GM21786 (cell line): ENCODE data around the gene PPBP.
"Not testable (repeated sequence)": the region's sequence is repeated elsewhere in the genome, so short reads cannot be mapped to it uniquely, and the experiment has no call there.

Experiments
- ATAC-seq: cut with Tn5 transposase; IDR thresholded peaks from one replicate; pipeline ENCODE4 v1.9.1; 2021; ENCODE audit not compliant: unreplicated experiment

PPBP gene

DNA sequence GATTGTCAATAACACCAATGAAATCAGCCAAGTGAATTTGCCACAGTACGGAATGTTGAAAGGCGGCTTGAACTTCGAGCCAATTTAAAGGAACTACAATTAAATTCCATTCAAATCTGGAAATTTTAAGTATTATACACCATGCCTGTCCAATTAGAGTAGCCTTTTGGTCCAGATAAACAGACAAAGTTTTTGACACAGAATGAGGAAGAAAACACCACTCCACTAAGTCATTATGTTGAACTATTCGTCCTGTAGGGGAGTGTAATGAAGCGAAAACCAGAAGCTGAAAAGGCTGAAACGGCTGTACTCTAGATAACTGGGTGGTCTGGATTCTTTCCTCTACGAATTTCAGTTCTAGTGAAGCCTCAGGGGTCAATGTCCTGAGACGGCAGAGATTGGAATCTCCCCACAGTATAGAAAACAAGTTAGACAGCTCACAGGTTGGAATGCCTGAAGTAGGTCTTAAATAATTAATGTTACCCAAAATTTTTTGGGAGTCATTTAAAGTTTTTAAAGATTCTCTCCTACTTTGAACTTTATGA is 37.5 kb downstream of the PPBP start:
- not testable (repeated sequence) for ATAC-seq

DNA sequence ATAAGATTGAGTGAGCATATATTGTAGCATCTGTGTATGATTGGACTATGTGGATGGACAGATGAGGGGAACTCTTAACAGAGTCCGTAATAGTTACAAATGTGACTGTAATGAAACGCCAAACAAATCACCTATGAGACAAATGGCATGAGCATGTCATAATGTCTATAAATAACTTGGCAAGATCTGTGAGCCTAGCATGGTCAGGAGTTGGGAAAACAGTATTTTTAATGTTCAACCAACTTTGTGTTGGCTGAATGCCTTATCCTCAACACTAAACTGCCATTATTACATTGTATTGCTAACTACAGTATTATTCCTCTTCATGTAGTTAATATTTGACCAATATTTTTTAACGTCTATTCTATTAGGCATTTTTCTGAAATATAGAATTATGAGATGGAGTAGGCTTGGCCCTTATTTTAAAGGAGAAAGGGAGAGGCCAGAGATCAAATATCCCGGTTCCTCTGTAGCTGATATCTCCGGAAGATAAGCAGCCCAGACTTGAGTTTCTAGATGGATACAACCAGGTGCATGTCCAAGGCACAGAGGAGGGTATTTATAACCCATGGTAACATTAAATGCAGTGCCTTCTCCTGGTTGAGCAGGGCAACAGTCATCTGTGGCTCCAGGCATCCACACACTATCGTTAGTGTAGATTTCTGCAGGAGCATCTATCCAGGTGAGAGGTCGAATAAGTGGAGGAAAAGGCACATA is 38.8 kb downstream of the PPBP start:
- no peak for ATAC-seq

DNA sequence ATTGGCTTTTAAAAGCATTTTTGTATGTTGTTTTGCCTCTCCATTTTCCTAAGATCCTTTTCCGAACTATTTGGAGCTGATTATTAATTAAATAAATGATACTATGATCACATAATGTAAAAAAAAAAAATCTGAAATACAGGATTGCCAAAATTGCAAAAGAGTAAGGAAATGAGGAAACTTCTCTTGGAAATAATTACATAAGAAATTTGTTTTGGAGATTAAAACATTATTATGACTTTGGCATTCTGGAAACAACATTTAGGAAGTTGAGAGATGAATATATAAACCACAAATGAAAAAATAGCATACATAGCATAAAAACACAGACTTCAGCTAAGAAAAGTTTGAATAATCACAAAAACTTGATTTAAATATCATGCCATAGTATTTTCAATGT is 39.7 kb downstream of the PPBP start:
- ATAC-seq, result no peak

DNA sequence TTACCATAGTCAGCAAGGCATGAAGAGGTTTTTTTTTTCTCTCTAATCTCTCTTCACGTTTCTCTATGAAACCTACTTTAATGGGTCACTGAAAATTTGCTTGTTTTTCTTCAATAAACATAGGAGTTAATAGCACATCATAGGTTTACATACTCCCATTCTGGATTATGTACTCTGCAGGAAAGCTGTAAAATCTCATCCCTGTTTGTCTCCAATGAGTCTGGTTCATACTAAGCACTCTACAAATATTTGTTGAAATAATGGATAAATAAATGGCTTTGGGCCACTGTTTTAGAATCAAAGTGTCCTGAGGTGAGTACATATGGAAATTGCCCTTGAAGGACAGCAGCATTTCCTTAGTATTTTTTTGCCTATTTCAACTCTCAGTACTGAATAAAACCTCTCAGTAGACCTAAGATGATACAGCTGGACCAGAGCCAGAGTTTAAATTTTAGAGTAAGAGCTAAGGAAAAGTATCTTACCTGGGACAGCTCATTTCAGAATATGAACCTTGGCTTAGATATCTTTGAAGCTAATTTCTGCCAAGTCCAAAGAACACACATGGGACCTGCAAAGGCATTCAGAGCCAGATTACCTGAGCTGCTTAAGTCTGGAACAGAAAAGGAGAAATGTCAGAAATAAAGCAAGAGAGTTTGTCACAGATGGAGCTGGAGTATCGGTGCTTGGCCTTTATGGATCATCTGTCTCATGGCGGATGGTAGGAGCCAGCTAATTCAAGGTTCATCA is 40.6 kb downstream of the PPBP start:
- ATAC-seq, result no peak

DNA sequence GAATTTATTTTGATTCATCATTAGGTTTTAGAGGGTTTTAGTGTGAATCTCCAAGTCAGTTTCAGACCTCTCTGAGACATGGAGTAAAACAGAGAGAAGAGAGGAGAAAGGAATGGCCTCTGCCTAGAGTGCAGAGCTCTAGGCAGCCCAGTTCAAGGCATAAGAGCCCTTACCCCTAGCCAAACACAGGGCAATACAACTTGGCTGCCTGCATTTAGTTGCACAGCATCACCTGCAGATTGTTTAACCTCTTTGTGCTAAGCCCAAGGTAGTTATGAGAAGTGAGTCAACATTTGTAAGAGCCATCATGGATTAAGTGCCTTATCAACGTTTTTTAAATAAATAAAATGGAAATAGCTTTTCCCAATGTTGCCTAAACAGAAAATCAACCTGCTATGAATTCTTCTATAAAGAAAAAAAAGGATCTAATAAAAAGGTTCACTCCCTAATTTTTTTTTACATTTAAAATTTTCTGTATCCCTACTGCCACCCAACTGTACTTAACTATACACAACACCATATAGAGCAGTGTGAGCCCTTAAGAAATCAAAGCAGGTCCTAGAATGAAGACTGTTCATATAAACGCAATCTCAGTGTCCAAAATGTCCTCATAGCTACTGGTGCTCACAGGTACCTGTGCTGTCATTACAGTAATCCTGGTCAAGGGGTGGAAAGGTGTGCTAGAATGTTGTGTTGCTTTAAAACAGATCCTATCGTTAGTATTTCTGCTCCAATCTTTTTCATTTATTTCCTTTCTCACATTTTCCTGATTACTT is 42.1 kb downstream of the PPBP start:
- no peak for ATAC-seq

DNA sequence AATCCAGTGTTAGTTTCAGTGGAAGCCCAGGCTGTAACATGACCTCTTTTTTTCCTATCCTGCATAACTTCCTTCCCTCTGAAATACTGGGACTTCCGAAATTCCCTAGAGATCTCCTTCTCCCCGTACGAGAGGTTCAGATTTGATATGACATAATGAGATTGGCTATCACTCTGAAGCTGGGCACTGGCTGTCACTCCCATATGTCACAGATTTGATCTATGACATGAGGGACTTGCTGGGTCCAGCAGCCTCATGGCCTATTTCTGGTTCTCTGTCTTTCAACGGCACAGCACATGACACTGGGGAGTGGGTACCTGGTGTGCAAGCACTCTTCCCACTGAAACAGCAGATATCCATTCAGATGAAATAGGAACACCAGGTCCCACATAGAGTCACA is 42.9 kb downstream of the PPBP start:
- no peak for ATAC-seq

DNA sequence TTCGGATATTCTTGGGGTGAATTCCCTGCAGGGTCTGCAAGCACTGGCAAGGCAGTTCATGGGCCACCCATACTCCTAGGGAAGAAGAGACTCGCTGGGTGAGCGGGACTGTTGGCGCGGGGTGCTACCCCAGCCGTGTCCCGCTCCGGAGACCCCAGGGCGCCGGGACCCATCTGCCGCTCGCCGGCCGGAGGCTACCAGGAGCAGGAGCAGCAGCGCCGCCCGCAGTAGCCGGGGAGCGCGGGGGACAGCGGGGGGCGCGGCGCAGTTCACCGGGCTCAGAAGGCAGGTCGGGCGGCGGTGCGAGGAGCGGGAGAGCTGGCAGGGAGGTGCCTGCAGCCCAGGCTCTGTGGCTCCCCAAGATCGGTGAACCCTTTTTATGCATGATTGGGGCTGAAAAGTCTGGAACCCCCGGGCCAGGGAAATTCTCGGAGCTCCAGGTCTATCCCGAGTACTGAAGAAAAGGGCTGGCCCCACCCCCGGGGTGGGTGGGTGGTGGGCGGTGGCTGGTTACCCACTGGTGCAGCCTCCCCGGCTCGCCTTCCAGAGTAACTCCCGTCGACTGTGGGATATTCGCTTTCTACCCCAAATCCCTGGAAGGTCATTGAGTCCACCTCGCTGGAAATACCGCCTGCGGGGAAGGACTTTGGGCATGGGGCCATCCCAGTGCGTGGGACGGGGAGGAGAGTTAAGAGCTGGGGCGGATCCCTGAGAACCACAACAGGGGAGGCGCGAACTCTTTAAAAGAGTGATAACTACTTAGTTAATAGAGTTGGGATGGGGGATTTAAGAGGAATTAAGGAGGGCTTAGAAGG is 43.7 kb downstream of the PPBP start:
- no peak for ATAC-seq

DNA sequence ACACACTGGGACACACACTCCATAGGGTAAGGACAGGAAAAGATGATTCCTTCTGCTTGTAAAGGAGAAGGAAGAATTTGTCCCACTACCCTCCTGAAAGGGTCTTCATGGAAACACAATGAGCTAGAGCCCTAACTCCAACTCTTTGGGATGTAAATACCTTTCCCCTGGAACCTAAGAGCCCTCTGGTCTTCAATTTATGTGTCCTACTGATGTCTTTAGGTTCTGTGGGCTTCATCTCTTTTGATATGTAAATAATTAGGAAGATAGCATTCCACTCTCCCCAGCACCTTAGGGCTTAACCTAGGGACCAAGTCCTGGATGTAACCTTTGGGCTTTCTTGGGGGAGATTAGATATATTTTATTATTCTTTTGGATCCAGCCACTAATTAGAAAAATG is 44.4 kb downstream of the PPBP start:
- ATAC-seq, result no peak

DNA sequence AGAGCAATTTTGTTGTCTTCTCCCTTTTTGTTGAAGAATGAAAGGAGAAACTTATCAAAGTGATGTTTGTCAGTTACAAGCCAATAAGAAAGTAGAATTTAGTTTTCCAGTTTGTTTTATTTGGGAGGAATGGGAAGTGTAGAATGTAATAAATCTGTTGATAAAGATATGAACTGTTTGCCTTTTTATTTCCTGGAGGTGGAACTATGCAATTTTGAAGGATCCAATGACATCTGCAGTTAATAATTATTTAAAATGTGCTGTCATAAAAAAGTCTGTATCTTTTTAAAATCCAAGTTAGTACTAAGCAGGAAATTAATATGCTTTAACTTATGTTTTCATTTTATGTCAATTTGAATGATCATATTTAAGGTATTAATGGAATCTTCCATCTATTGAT is 51.0 kb downstream of the PPBP start:
- no peak for ATAC-seq
